ENCODE results near the gene PIGU. TPM values are rescaled to one million over a fixed set of nuclear protein-coding genes. Genes with fewer than 3 reads are reported as not detected.

The PIGU gene
- total and polyA plus RNA-seq, 2 of the 13 experiments (the other 11 are each of a cell fraction or from before 2014, with no cell fraction given): 45.5 to 231 TPM

GRCh38 chr20:34629342-34629741 is 47.5 kb downstream of the PIGU start:
- Histone ChIP-seq H3K4me3 (replicated peaks in 1 of 3; ENCODE audit: insufficient read depth in 1 of 3, low read depth in 2 of 3, low read length in 3 of 3) (no peak overlapping the region), H2AFZ (ENCODE audit: low read length) (no peak overlapping the region), H3K27me3 (ENCODE audit: control insufficient read depth in 1 of 2, insufficient read depth in 2 of 2, low read length in 2 of 2) (no peaks in the 10 kb centered on the region), H3K27ac (ENCODE audit: extremely low read length, insufficient read depth, low read length) (no peak overlapping the region), H3K79me2 (ENCODE audit: insufficient read depth, low read length) (no peaks in the 10 kb centered on the region), H3K4me2 (ENCODE audit: low read depth, low read length) (no peak overlapping the region), H3K36me3 (replicated peaks in 1 of 2; ENCODE audit: control insufficient read depth in 1 of 2, insufficient read depth in 2 of 2, low read length in 2 of 2) (peaks cover 8 to 43% of the 10 kb centered on the region in 2 experiments), H3K9me3 (ENCODE audit: low read length) (no peaks in the 10 kb centered on the region), H3K4me1 (ENCODE audit: insufficient read depth, low read length) (peaks cover 24% of the 10 kb centered on the region), H4K20me1 (ENCODE audit: insufficient read depth, low read length) (no peaks in the 10 kb centered on the region), H3K9ac (ENCODE audit: insufficient read depth, low read depth, low read length) (no peak overlapping the region)
- no peak for DNase-seq (ENCODE audit: low spot score)
- no peak for ATAC-seq
- BruUV-seq (replicated peaks): no TSS peak
- intact Hi-C loops (cut with micrococcal nuclease; ENCODE audit: unreplicated experiment) (no loop called here), in situ Hi-C loops (cut with HindIII; ENCODE audit: extremely low pct_ligation_motif_present, low pct_unique_long_range_greater_than_20kb) (no loop called here)
- FAIRE-seq: no peak
- ChIA-PET POLR2A (interaction anchor here (1.4 kb wide), 1 partner anchor 74 kb away, joined by 3 read pairs; the partner anchor contains the start of gene TP53INP2), CTCF (ENCODE audit: low intra/inter-chr PET ratio, low total read pairs) (no interaction called here)
- 100% methylated on average over 1 of the region's 1 CpG for WGBS (ENCODE audit: low lambda C conversion rate)
- TF ChIP-seq, protein P1, sequence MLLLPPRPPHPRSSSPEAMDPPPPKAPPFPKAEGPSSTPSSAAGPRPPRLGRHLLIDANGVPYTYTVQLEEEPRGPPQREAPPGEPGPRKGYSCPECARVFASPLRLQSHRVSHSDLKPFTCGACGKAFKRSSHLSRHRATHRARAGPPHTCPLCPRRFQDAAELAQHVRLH (CRISPR knock-in tag; IDR thresholded peaks at IDR 0.05; ENCODE audit: borderline replicate concordance, low read depth): no peak
- no peak for TF ChIP-seq MEIS2 (CRISPR knock-in tag; IDR thresholded peaks at IDR 0.05)
- no peak for TF ChIP-seq MLXIP (CRISPR knock-in tag; IDR thresholded peaks at IDR 0.05; ENCODE audit: borderline replicate concordance)
- TF ChIP-seq, protein P2, sequence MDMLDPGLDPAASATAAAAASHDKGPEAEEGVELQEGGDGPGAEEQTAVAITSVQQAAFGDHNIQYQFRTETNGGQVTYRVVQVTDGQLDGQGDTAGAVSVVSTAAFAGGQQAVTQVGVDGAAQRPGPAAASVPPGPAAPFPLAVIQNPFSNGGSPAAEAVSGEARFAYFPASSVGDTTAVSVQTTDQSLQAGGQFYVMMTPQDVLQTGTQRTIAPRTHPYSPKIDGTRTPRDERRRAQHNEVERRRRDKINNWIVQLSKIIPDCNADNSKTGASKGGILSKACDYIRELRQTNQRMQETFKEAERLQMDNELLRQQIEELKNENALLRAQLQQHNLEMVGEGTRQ (IDR thresholded peaks at IDR 0.05; ENCODE audit: low read depth, low read length): no peak
- TF ChIP-seq, protein P2 (CRISPR knock-in tag; IDR thresholded peaks at IDR 0.05; ENCODE audit: borderline replicate concordance): no peak
- no peak for TF ChIP-seq STAT6 (CRISPR knock-in tag; IDR thresholded peaks at IDR 0.05; ENCODE audit: borderline replicate concordance)
- TF ChIP-seq MNT (IDR thresholded peaks at IDR 0.05): 0 out of 2 replicates have a peak, but pooled peaks have one; percentile 21
- TF ChIP-seq ZNF496 (CRISPR knock-in tag; IDR thresholded peaks at IDR 0.05; ENCODE audit: insufficient replicate concordance): no peak
- TF ChIP-seq, protein P3, sequence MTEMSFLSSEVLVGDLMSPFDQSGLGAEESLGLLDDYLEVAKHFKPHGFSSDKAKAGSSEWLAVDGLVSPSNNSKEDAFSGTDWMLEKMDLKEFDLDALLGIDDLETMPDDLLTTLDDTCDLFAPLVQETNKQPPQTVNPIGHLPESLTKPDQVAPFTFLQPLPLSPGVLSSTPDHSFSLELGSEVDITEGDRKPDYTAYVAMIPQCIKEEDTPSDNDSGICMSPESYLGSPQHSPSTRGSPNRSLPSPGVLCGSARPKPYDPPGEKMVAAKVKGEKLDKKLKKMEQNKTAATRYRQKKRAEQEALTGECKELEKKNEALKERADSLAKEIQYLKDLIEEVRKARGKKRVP (CRISPR knock-in tag; IDR thresholded peaks at IDR 0.05): no peak
- TF ChIP-seq ZNF232 (CRISPR knock-in tag; IDR thresholded peaks at IDR 0.05; ENCODE audit: borderline replicate concordance): no peak
- TF ChIP-seq, protein P4, sequence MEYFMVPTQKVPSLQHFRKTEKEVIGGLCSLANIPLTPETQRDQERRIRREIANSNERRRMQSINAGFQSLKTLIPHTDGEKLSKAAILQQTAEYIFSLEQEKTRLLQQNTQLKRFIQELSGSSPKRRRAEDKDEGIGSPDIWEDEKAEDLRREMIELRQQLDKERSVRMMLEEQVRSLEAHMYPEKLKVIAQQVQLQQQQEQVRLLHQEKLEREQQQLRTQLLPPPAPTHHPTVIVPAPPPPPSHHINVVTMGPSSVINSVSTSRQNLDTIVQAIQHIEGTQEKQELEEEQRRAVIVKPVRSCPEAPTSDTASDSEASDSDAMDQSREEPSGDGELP (IDR thresholded peaks at IDR 0.05; ENCODE audit: borderline replicate concordance, low read depth): peak; percentile 31; the same call in 1 of the 2 replicates
- TF ChIP-seq ZNF616 (CRISPR knock-in tag; IDR thresholded peaks at IDR 0.05; ENCODE audit: low read depth): no peak
